Neural cell (in vitro differentiated cells): ENCODE results near the gene FOXD2. TPM values are rescaled to one million over a fixed set of nuclear protein-coding genes. Genes with fewer than 3 reads are reported as not detected.

Source experiments
- H2AFZ ChIP-seq: fragments of 200-600, 300-800 bp; sonication (generic), shearing (Covaris generic); 2 replicates; pipeline ENCODE4 v1.6.0; 2014; ENCODE audit warnings: low read depth, mild to moderate bottlenecking, antibody characterized with exemption, low read length, moderate library complexity
- H3F3A ChIP-seq: fragments of 200-600 bp; shearing (Covaris generic); 2 replicates; pipeline ENCODE4 v1.6.1; 2016; ENCODE audit warnings: mild to moderate bottlenecking, moderate library complexity, mixed read lengths, antibody characterized with exemption, low read length; ENCODE audit not compliant: insufficient read depth, poor library complexity, severe bottlenecking
- H3K27ac ChIP-seq: fragments of 200-600, 300-800 bp; sonication (generic), shearing (Covaris generic); 2 replicates; pipeline ENCODE4 v1.5.1; 2014; ENCODE audit warnings: mild to moderate bottlenecking, low read length, moderate library complexity
- H3K27me3 ChIP-seq: fragments of 300-800, 200-600 bp; sonication (generic), shearing (Covaris generic); 2 replicates; pipeline ENCODE4 v1.6.0; 2014; ENCODE audit warnings: mild to moderate bottlenecking, low read depth, low read length, moderate library complexity; ENCODE audit not compliant: insufficient read depth
- H3K36me3 ChIP-seq: fragments of 300-800, 200-600 bp; sonication (generic), shearing (Covaris generic); 2 replicates; pipeline ENCODE4 v1.5.1; 2014; ENCODE audit warnings: mild to moderate bottlenecking, antibody characterized with exemption, low read length, moderate library complexity; ENCODE audit not compliant: insufficient read depth
- H3K4me2 ChIP-seq: fragments of 300-800, 200-600 bp; sonication (generic), shearing (Covaris generic); 2 replicates; pipeline ENCODE4 v1.6.0; 2014; ENCODE audit warnings: mild to moderate bottlenecking, low read length
- H3K4me3 ChIP-seq: fragments of 300-800, 200-600 bp; sonication (generic), shearing (Covaris generic); 2 replicates; pipeline ENCODE4 v1.5.1; 2014; ENCODE audit warnings: mild to moderate bottlenecking, low read length, moderate library complexity
- H3K79me2 ChIP-seq: fragments of 200-600 bp; shearing (Covaris generic); replicated peaks from 2 replicates; pipeline ENCODE4 v1.6.0; 2014; ENCODE audit warnings: mild to moderate bottlenecking, low read length, moderate library complexity; ENCODE audit not compliant: insufficient read depth
- H3K9ac ChIP-seq: fragments of 300-800, 200-600 bp; sonication (generic), shearing (Covaris generic); 2 replicates; pipeline ENCODE4 v1.6.1; 2016; ENCODE audit warnings: mild to moderate bottlenecking, low read length, mixed read lengths
- H3K9me2 ChIP-seq: fragments of 200-600 bp; shearing (Covaris generic); 2 replicates; pipeline ENCODE4 v1.6.1; 2016; ENCODE audit warnings: mild to moderate bottlenecking, low read length, mixed read lengths; ENCODE audit not compliant: insufficient read depth
- H3K9me3 ChIP-seq: fragments of 200-600, 300-800 bp; sonication (generic), shearing (Covaris generic); 2 replicates; pipeline ENCODE4 v1.6.1; 2016; ENCODE audit warnings: mild to moderate bottlenecking, mixed run types, low read length, moderate library complexity, mixed read lengths
- H4K20me1 ChIP-seq: fragments of 200-600 bp; shearing (Covaris generic); 2 replicates; pipeline ENCODE4 v1.6.1; 2016; ENCODE audit warnings: mild to moderate bottlenecking, mixed run types; ENCODE audit not compliant: insufficient read depth
- CTCF ChIP-seq: fragments of 450-650 bp; IDR thresholded peaks from 2 replicates; pipeline ENCODE4 v1.5.1; 2014; ENCODE audit warnings: antibody characterized with exemption, mild to moderate bottlenecking, moderate library complexity; ENCODE audit not compliant: poor library complexity, severe bottlenecking
- EP300 ChIP-seq: fragments of 450-650 bp; conservative IDR thresholded peaks from 2 replicates; pipeline ENCODE4 v1.6.1; 2014; ENCODE audit warnings: antibody characterized with exemption, mild to moderate bottlenecking, moderate library complexity; ENCODE audit not compliant: poor library complexity, severe bottlenecking
- EZH2 ChIP-seq: fragments of 200-600, 300-800 bp; shearing (Covaris generic), sonication (generic); IDR thresholded peaks from 2 replicates; pipeline ENCODE4 v1.6.1; 2014; ENCODE audit warnings: antibody characterized with exemption, low read length, borderline replicate concordance, mild to moderate bottlenecking; ENCODE audit not compliant: insufficient read depth, poor library complexity, severe bottlenecking
- MXI1 ChIP-seq: fragments of 450-650 bp; conservative IDR thresholded peaks from 2 replicates; pipeline ENCODE4 v1.6.1; 2014; ENCODE audit warnings: antibody characterized with exemption, mild to moderate bottlenecking; ENCODE audit not compliant: poor library complexity, severe bottlenecking
- POLR2AphosphoS5 ChIP-seq: IDR thresholded peaks from 2 replicates; pipeline ENCODE4 v1.6.1; 2012
- RAD21 ChIP-seq: fragments of 450-650 bp; conservative IDR thresholded peaks from 2 replicates; pipeline ENCODE4 v1.6.1; 2014; ENCODE audit warnings: antibody characterized with exemption, mild to moderate bottlenecking, moderate library complexity
- SMC3 ChIP-seq: fragments of 450-650 bp; conservative IDR thresholded peaks from 2 replicates; pipeline ENCODE4 v1.6.1; 2014; ENCODE audit warnings: antibody characterized with exemption, mild to moderate bottlenecking, moderate library complexity; ENCODE audit not compliant: poor library complexity
- TAF1 ChIP-seq: IDR thresholded peaks from 2 replicates; pipeline ENCODE4 v1.6.1; 2012; ENCODE audit warnings: low read depth
- polyA plus RNA-seq: library from polyadenylated mRNA; depleted of rRNA; stranded (reverse); fragments of >200 nt; gene quantifications from 2 replicates; pipeline ENCODE4 v1.2.3, GENCODE V29; 2014
- TF ChIP-seq, protein P1 (sequence below): IDR thresholded peaks from 2 replicates; pipeline ENCODE4 v1.6.1; 2012; ENCODE audit warnings: borderline replicate concordance

Gene FOXD2
- polyA plus RNA-seq, 1 donor from 2014 or later = not detected

DNA sequence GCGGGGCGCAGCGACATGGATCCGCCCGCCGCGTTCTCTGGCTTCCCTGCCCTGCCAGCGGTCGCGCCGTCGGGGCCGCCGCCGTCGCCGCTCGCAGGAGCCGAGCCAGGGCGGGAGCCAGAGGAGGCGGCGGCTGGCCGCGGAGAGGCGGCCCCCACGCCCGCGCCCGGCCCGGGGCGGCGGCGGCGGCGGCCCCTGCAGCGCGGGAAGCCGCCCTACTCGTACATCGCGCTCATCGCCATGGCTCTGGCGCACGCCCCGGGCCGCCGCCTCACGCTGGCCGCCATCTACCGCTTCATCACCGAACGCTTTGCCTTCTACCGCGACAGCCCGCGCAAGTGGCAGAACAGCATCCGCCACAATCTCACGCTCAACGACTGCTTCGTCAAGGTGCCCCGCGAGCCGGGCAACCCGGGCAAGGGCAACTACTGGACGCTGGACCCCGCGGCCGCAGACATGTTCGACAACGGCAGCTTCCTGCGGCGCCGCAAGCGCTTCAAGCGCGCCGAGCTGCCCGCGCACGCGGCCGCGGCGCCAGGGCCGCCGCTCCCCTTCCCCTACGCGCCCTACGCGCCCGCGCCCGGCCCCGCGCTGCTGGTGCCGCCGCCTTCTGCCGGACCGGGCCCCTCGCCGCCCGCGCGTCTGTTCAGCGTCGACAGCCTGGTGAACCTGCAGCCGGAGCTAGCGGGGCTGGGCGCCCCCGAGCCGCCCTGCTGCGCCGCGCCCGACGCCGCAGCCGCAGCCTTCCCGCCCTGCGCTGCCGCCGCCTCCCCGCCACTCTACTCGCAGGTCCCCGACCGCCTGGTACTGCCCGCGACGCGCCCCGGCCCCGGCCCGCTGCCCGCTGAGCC, 21.3 kb upstream of the FOXD2 start:
- H3K27ac ChIP-seq = no peak overlapping the region
- no peaks in the 10 kb centered on the region for H3K9me3 ChIP-seq
- peaks cover 72% of the 10 kb centered on the region for H3K27me3 ChIP-seq
- no peaks in the 10 kb centered on the region for H4K20me1 ChIP-seq
- no peaks in the 10 kb centered on the region for H3K9me2 ChIP-seq
- no peaks in the 10 kb centered on the region for H3K79me2 ChIP-seq
- no peak overlapping the region for H3K9ac ChIP-seq
- H3K36me3 ChIP-seq = no peaks in the 10 kb centered on the region
- H3K4me2 ChIP-seq = no peak overlapping the region
- H3F3A ChIP-seq = no peaks in the 10 kb centered on the region
- H3K4me3 ChIP-seq = peak overlapping the region; percentile 61
- TF ChIP-seq POLR2AphosphoS5 (no peak), TAF1 (no peak), CTCF (no peak), RAD21 (no peak), EP300 (no peak), EZH2 (no peak), MXI1 (no peak), SMC3 (no peak)
- TF ChIP-seq, protein P1, sequence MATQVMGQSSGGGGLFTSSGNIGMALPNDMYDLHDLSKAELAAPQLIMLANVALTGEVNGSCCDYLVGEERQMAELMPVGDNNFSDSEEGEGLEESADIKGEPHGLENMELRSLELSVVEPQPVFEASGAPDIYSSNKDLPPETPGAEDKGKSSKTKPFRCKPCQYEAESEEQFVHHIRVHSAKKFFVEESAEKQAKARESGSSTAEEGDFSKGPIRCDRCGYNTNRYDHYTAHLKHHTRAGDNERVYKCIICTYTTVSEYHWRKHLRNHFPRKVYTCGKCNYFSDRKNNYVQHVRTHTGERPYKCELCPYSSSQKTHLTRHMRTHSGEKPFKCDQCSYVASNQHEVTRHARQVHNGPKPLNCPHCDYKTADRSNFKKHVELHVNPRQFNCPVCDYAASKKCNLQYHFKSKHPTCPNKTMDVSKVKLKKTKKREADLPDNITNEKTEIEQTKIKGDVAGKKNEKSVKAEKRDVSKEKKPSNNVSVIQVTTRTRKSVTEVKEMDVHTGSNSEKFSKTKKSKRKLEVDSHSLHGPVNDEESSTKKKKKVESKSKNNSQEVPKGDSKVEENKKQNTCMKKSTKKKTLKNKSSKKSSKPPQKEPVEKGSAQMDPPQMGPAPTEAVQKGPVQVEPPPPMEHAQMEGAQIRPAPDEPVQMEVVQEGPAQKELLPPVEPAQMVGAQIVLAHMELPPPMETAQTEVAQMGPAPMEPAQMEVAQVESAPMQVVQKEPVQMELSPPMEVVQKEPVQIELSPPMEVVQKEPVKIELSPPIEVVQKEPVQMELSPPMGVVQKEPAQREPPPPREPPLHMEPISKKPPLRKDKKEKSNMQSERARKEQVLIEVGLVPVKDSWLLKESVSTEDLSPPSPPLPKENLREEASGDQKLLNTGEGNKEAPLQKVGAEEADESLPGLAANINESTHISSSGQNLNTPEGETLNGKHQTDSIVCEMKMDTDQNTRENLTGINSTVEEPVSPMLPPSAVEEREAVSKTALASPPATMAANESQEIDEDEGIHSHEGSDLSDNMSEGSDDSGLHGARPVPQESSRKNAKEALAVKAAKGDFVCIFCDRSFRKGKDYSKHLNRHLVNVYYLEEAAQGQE = no peak
- H2AFZ ChIP-seq = no peak overlapping the region

DNA sequence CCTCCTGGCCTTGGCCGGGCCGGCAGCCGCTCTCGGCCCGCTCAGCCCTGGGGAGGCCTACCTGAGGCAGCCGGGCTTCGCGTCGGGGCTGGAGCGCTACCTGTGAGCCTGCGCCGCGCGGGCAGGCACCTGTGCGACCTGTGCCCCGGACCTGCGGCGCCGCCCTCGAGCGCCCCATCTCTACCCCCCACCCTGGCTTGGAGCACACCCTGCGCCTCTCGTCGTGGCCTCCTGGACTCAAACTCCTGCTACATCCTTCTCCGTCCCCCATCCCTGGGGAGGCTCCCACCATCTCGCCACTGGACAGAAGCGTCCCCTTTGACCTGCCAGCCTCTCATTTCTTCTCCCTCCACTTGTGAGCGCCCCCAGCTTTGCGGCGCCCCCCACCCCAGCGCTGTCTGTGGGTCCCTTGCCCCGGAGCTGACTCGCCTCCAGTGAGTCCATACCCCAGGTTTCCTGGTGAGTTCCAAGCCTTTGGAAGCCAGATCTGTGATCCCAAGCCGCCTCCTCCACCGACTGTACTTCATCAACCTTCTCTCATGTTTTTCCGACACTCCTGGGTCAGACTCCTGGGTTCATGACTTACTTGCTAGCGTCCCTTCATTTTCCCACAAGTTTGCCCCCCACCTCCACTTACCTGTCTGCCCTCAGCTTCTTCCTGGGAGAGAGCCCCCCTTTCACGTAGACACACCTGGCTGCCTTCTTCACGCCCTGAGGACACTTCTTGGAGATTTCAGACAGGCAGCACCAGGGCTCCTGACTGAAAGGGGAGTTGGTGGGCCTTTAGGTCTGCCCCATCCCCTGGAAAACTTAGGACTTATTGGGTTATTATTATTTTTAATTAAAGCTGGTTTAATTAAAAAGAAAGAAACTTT, 20.4 kb upstream of the FOXD2 start:
- H3K36me3 ChIP-seq = no peaks in the 10 kb centered on the region
- H3K4me2 ChIP-seq = no peak overlapping the region
- no peak overlapping the region for H2AFZ ChIP-seq
- no peak overlapping the region for H3K27ac ChIP-seq
- H4K20me1 ChIP-seq = no peaks in the 10 kb centered on the region
- H3K4me3 ChIP-seq = no peak overlapping the region
- TF ChIP-seq SMC3 (no peak), POLR2AphosphoS5 (no peak)
- no peaks in the 10 kb centered on the region for H3F3A ChIP-seq
- no peak overlapping the region for H3K9ac ChIP-seq
- H3K9me3 ChIP-seq = no peaks in the 10 kb centered on the region
- no peaks in the 10 kb centered on the region for H3K9me2 ChIP-seq
- H3K27me3 ChIP-seq = peaks cover 75% of the 10 kb centered on the region
- no peaks in the 10 kb centered on the region for H3K79me2 ChIP-seq
